GM23248 (cell line): ENCODE results near the gene RABGAP1L.

ENCODE experiments used
- EZH2 ChIP-seq: fragments of 200-600 bp; sonication (generic); IDR thresholded peaks from 2 replicates; pipeline ENCODE4 v1.6.1; 2018; ENCODE audit warnings: antibody characterized with exemption, mild to moderate bottlenecking; ENCODE audit not compliant: insufficient read depth, poor library complexity, severe bottlenecking
- EZH2phosphoT487 ChIP-seq: fragments of 200-600 bp; sonication (generic); IDR thresholded peaks from 2 replicates; pipeline ENCODE4 v1.6.1; 2018; ENCODE audit warnings: antibody characterized with exemption, moderate library complexity, mild to moderate bottlenecking, low read depth; ENCODE audit not compliant: insufficient read depth

GRCh38 chr1:174949645-174950044 lies 790.3 kb downstream of the RABGAP1L start:
- TF ChIP-seq EZH2phosphoT487 (no peak), EZH2 (no peak)
